SU-DHL-6 (cell line): ENCODE measurements around the gene LYRM7.
A peak's percentile ranks its signal among the peaks of the same experiment; 100 is the strongest.

ENCODE experiments used
- H2AFZ ChIP-seq: fragments of 200-600 bp; sonication (generic); 2 replicates; pipeline ENCODE4 v1.6.1; 2014; ENCODE audit warnings: low read depth, mild to moderate bottlenecking, moderate library complexity, mixed read lengths, antibody characterized with exemption, low read length; ENCODE audit not compliant: severe bottlenecking
- H3F3A ChIP-seq: fragments of 200-600 bp; shearing (Covaris generic); 2 replicates; pipeline ENCODE4 v1.6.0; 2016; ENCODE audit warnings: antibody characterized with exemption, mild to moderate bottlenecking; ENCODE audit not compliant: insufficient read depth
- H3K27ac ChIP-seq: fragments of 200-600 bp; sonication (generic); 2 replicates; pipeline ENCODE4 v1.5.1; 2016; ENCODE audit warnings: low read depth, mild to moderate bottlenecking, low read length, moderate library complexity, mixed read lengths
- H3K27me3 ChIP-seq: fragments of 200-600 bp; sonication (generic), shearing (Covaris generic); 2 replicates; pipeline ENCODE4 v1.6.0; 2014; ENCODE audit warnings: mild to moderate bottlenecking, low read length
- H3K36me3 ChIP-seq: fragments of 200-600 bp; sonication (generic); 2 replicates; pipeline ENCODE4 v1.6.1; 2014; ENCODE audit warnings: mild to moderate bottlenecking, low read length, mixed read lengths
- H3K4me2 ChIP-seq: fragments of 300-600, 200-600 bp; shearing (Covaris generic), sonication (generic); 2 replicates; pipeline ENCODE4 v1.6.0; 2014; ENCODE audit warnings: low read length, low read depth, mild to moderate bottlenecking; ENCODE audit not compliant: poor library complexity, severe bottlenecking
- H3K4me3 ChIP-seq: fragments of 200-600 bp; sonication (generic); 2 replicates; pipeline ENCODE4 v1.5.1; 2014; ENCODE audit warnings: antibody characterized with exemption, low read length, mild to moderate bottlenecking, mixed read lengths; ENCODE audit not compliant: insufficient read depth, poor library complexity, severe bottlenecking
- H3K79me2 ChIP-seq: fragments of 200-600 bp; sonication (generic); 2 replicates; pipeline ENCODE4 v1.6.1; 2014; ENCODE audit warnings: mild to moderate bottlenecking, low read length, moderate library complexity; ENCODE audit not compliant: insufficient read depth
- H3K9ac ChIP-seq: fragments of 200-600 bp; sonication (generic); 2 replicates; pipeline ENCODE4 v1.7.0; 2014; ENCODE audit warnings: mild to moderate bottlenecking, low read length
- H3K9me2 ChIP-seq: fragments of 200-600 bp; sonication (generic); replicated peaks from 2 replicates; pipeline ENCODE4 v1.6.1; 2014; ENCODE audit warnings: low read length; ENCODE audit not compliant: insufficient read depth
- H3K9me3 ChIP-seq: fragments of 200-600 bp; sonication (generic); 2 replicates; pipeline ENCODE4 v1.6.1; 2014; ENCODE audit warnings: low read length, mixed read lengths; ENCODE audit not compliant: insufficient read depth
- H4K20me1 ChIP-seq: fragments of 200-600 bp; sonication (generic); 2 replicates; pipeline ENCODE4 v1.6.1; 2014; ENCODE audit warnings: low read depth, mild to moderate bottlenecking, antibody characterized with exemption, low read length, moderate library complexity, mixed read lengths
- EZH2phosphoT487 ChIP-seq: fragments of 200-600 bp; sonication (generic), shearing (Covaris generic); conservative IDR thresholded peaks from 2 replicates; pipeline ENCODE4 v1.6.1; 2018; ENCODE audit warnings: mild to moderate bottlenecking, antibody characterized with exemption, low read length, moderate library complexity, mixed read lengths
- TF ChIP-seq, protein P1 (sequence below): fragments of 200-600 bp; sonication (generic); IDR thresholded peaks from one replicate; pipeline ENCODE4 v1.5.1; 2017; ENCODE audit warnings: antibody characterized with exemption, mild to moderate bottlenecking, low read length, moderate library complexity; ENCODE audit not compliant: insufficient read depth, poor library complexity, severe bottlenecking

Gene LYRM7

DNA sequence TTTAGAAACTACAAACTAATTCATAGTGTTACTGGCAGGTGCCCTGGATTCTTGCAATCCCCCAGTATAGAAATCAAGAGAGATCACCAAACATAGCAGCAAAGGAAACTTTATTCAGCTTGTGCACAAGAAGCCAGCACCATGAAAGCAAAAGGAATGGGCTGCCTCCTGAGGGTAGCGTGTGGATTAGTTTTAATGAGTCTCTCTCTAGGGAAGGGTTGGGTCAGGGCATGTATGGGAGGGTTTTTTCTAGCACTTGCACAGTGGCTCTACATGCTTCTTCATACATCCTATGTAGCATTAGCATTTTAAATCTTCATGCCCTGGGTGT is 38.4 kb downstream of the LYRM7 start:
- Histone ChIP-seq H3K4me3 (peak overlapping the region; percentile 3), H3F3A (peaks cover 58% of the 10 kb centered on the region), H3K4me2 (peak overlapping the region; percentile 81), H3K27me3 (no peaks in the 10 kb centered on the region), H3K36me3 (no peaks in the 10 kb centered on the region), H3K9me3 (no peaks in the 10 kb centered on the region), H2AFZ (peak overlapping the region; percentile 72), H4K20me1 (no peaks in the 10 kb centered on the region), H3K27ac (peak overlapping the region; percentile 96), H3K9ac (peak overlapping the region; percentile 61), H3K79me2 (peaks cover 39% of the 10 kb centered on the region), H3K9me2 (no peaks in the 10 kb centered on the region)
- TF ChIP-seq, protein P1, sequence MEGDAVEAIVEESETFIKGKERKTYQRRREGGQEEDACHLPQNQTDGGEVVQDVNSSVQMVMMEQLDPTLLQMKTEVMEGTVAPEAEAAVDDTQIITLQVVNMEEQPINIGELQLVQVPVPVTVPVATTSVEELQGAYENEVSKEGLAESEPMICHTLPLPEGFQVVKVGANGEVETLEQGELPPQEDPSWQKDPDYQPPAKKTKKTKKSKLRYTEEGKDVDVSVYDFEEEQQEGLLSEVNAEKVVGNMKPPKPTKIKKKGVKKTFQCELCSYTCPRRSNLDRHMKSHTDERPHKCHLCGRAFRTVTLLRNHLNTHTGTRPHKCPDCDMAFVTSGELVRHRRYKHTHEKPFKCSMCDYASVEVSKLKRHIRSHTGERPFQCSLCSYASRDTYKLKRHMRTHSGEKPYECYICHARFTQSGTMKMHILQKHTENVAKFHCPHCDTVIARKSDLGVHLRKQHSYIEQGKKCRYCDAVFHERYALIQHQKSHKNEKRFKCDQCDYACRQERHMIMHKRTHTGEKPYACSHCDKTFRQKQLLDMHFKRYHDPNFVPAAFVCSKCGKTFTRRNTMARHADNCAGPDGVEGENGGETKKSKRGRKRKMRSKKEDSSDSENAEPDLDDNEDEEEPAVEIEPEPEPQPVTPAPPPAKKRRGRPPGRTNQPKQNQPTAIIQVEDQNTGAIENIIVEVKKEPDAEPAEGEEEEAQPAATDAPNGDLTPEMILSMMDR = no peak
- no peak for TF ChIP-seq EZH2phosphoT487

DNA sequence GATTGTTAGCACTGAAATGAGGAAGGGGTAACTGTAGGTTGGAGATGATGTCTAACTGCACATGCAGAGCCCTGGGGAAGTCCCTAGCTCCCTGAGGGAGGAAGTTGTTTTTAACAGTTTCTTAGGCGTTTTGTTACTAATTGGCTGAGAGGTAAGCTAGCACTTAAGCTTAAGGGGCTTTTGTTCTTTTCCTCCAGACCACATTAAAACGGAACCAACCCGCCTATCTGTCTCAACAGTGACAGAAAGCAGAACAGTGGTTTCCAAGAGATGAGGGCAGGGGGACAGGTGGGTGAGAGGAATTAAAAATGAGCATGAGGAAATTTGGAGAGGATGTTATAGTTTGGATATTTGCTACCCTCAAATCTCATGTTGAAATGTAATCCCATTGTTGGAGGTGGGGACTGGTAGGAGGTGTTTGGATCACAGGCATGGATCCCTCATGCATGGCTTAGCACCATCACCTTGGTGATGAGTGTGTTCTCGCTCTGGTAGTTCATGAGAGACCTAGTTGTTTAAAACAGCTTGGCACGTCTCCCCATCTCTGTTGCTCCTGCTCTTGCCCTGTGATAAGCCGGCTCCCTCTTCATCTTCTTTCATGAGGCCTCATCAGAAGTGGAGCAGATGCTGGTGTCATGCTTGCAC is 38.9 kb downstream of the LYRM7 start:
- Histone ChIP-seq H3K9me2 (no peaks in the 10 kb centered on the region), H3K36me3 (no peaks in the 10 kb centered on the region), H4K20me1 (no peaks in the 10 kb centered on the region), H3K27ac (peak overlapping the region; percentile 96), H3F3A (peaks cover 56% of the 10 kb centered on the region), H3K9ac (peak overlapping the region; percentile 61), H2AFZ (peak overlapping the region; percentile 72), H3K4me3 (peak overlapping the region; percentile 49), H3K9me3 (no peaks in the 10 kb centered on the region), H3K27me3 (no peaks in the 10 kb centered on the region), H3K4me2 (peak overlapping the region; percentile 81), H3K79me2 (peaks cover 43% of the 10 kb centered on the region)
- TF ChIP-seq, protein P1 = no peak
- no peak for TF ChIP-seq EZH2phosphoT487

DNA sequence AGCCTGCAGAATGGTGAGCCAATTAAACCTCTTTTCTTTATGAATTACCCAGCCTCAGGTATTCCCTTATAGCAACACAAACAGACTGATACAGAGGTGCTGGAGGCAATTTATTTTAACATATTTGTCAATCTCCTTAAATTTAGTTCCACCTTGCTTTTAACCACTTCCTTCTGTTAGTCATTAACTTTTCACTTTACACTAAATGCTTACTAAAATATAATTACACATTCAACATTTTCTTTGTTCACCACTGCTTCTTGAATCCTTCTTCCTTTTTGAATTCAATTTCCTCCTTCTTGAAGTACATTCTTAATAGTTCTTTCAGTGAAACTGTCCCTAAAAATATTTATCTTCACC is 39.4 kb downstream of the LYRM7 start:
- H3K9me3 ChIP-seq = no peaks in the 10 kb centered on the region
- H3K9ac ChIP-seq = peak overlapping the region; percentile 61
- H3K4me3 ChIP-seq = peak overlapping the region; percentile 49
- H4K20me1 ChIP-seq = no peaks in the 10 kb centered on the region
- peaks cover 56% of the 10 kb centered on the region for H3F3A ChIP-seq
- TF ChIP-seq EZH2phosphoT487 = no peak
- TF ChIP-seq, protein P1 = no peak
- no peaks in the 10 kb centered on the region for H3K36me3 ChIP-seq
- H2AFZ ChIP-seq = no peak overlapping the region
- no peaks in the 10 kb centered on the region for H3K27me3 ChIP-seq
- H3K79me2 ChIP-seq = peaks cover 48% of the 10 kb centered on the region
- H3K9me2 ChIP-seq = no peaks in the 10 kb centered on the region
- peak overlapping the region; percentile 96 for H3K27ac ChIP-seq
- H3K4me2 ChIP-seq = peak overlapping the region; percentile 81
